Uterus (tissue), 4 donors: ENCODE results near the gene CRTC2. TPM values are rescaled to one million over a fixed set of nuclear protein-coding genes. Genes with fewer than 3 reads are reported as not detected.

ENCODE experiments used
- DNase-seq, 2 donors: peaks; one replicate each; pipeline ENCODE4 v3.0.0-alpha.2; 2019 to 2020
- H3K27ac ChIP-seq, 2 donors: fragments of 200-600 bp; sonication (generic); 1 replicate in 1 of 2; 2 replicates in 1 of 2; pipeline ENCODE4 v1.5.1; 2016 to 2018
- H3K27me3 ChIP-seq, 2 donors: fragments of 200-600 bp; sonication (generic); one replicate each; pipeline ENCODE4 v1.5.1; 2018 to 2019; ENCODE audit warnings: control low read depth in 1 of 2
- H3K36me3 ChIP-seq, 2 donors: fragments of 200-600 bp; sonication (generic); one replicate each; pipeline ENCODE4 v1.5.1; 2019; ENCODE audit warnings: control low read depth in 1 of 2
- H3K4me1 ChIP-seq, 2 donors: fragments of 200-600 bp; sonication (generic); one replicate each; pipeline ENCODE4 v1.5.1; 2018 to 2019; ENCODE audit warnings: control low read depth in 1 of 2
- H3K4me3 ChIP-seq, 2 donors: fragments of 200-600 bp; sonication (generic); 1 replicate in 1 of 2; 2 replicates in 1 of 2; pipeline ENCODE4 v1.5.1; 2018 to 2019; ENCODE audit warnings: mild to moderate bottlenecking in 1 of 2
- H3K9me3 ChIP-seq, 2 donors: fragments of 200-600 bp; sonication (generic); one replicate each; pipeline ENCODE4 v1.5.1; 2019; ENCODE audit warnings: control low read depth in 1 of 2
- POLR2A ChIP-seq, 2 donors: fragments of 450-650 bp; IDR thresholded peaks; one replicate each; pipeline ENCODE4 v1.6.1; 2016; ENCODE audit warnings: antibody characterized with exemption in 2 of 2, mild to moderate bottlenecking in 1 of 2, moderate library complexity in 1 of 2
- intact Hi-C: fragments of 100-400 bp; cut with DNase I; formaldehyde crosslinking; loops from one replicate; pipeline ENCODE4 v1.15.1; 2023; ENCODE audit warnings: low total_unique reads
- total RNA-seq, 4 donors: library from RNA; depleted of rRNA in 3 of 4; stranded (reverse); fragments of >200 nt in 3 of 4; gene quantifications; one replicate each; pipeline versions ENCODE4 v1.1.0 to v1.2.4, GENCODE V29; 2014 to 2023
- TF ChIP-seq, protein P1 (sequence below), 4 experiments: fragments of 200-600 bp in 2 of 4; fragments of 450-650 bp in 2 of 4; sonication (generic) in 2 of 4; IDR thresholded peaks; one replicate each; pipeline ENCODE4 v1.5.1; 2016 to 2019; ENCODE audit warnings: antibody characterized with exemption in 4 of 4, mild to moderate bottlenecking in 2 of 4, moderate library complexity in 1 of 4
- donor health status: DM: yes; HTN: yes; CAD: no.

Gene CRTC2
- total RNA-seq, 4 donors from 2014 or later: 5.9 to 57.2 (median 15.5) TPM

DNA sequence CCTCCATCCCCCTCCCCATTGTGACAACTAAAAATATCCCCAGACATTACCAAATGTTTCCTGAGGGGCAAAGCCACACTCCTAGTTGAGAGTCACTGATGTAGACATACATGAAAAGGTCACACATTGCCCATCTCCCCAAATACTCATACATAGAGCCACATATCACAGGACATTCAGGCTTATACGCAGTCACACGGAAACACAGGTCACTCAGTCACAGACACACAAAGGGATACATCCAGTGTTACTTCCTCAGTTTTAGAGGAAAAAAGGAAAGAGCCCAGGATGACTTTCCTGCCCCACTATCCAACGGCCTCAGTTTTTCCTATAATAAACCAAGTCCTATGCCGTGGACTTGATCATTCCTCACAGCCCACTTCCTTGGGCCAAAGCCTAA lies 3.0 kb upstream of the CRTC2 start:
- Histone ChIP-seq H3K9me3 (no peaks in the 10 kb centered on the region), H3K27me3 (no peaks in the 10 kb centered on the region), H3K4me1 (peaks cover 9 to 21% of the 10 kb centered on the region in 2 donors), H3K36me3 (no peaks in the 10 kb centered on the region), H3K27ac (peak overlapping the region; percentile 95 to 96), H3K4me3 (no peak overlapping the region)
- DNase-seq: no peak
- intact Hi-C loops: no loop called here
- TF ChIP-seq POLR2A (IDR thresholded peaks at IDR 0.05): no peak
- TF ChIP-seq, protein P1, sequence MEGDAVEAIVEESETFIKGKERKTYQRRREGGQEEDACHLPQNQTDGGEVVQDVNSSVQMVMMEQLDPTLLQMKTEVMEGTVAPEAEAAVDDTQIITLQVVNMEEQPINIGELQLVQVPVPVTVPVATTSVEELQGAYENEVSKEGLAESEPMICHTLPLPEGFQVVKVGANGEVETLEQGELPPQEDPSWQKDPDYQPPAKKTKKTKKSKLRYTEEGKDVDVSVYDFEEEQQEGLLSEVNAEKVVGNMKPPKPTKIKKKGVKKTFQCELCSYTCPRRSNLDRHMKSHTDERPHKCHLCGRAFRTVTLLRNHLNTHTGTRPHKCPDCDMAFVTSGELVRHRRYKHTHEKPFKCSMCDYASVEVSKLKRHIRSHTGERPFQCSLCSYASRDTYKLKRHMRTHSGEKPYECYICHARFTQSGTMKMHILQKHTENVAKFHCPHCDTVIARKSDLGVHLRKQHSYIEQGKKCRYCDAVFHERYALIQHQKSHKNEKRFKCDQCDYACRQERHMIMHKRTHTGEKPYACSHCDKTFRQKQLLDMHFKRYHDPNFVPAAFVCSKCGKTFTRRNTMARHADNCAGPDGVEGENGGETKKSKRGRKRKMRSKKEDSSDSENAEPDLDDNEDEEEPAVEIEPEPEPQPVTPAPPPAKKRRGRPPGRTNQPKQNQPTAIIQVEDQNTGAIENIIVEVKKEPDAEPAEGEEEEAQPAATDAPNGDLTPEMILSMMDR (IDR thresholded peaks at IDR 0.05): no peak

DNA sequence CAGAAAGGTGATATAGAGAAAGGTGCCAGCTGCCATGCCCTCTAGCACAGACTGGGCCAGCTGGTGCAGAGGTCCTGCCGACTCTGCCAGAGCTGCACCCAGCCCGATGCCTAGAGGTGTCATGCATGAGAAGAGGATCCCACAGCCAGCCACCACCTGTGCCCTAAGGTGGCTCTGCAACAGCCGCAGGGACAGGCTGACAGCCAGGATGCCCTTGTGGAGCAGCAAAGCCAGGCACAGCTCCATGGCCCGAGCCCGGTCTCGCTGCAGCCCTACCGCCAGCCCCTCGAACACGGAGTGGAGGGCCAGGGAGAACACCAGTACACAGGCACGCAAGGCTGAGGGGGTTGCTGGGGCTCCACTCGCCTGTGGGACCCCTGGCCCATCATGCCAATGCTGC lies 1.8 kb upstream of the CRTC2 start:
- peaks cover 6 to 27% of the 10 kb centered on the region in 2 donors for H3K4me1 ChIP-seq
- TF ChIP-seq POLR2A (IDR thresholded peaks at IDR 0.05): no peak
- TF ChIP-seq, protein P1 (IDR thresholded peaks at IDR 0.05): no peak
- intact Hi-C loops: no loop called here
- no peaks in the 10 kb centered on the region for H3K27me3 ChIP-seq
- H3K4me3 ChIP-seq: no peak overlapping the region
- H3K36me3 ChIP-seq: no peaks in the 10 kb centered on the region
- DNase-seq: no peak
- H3K9me3 ChIP-seq: no peaks in the 10 kb centered on the region
- H3K27ac ChIP-seq: no peak overlapping the region

- no peaks in the 10 kb centered on the region for H3K36me3 ChIP-seq
- H3K4me1 ChIP-seq: peaks cover 6 to 27% of the 10 kb centered on the region in 2 donors
- TF ChIP-seq, protein P1 (IDR thresholded peaks at IDR 0.05): no peak
- no peak for TF ChIP-seq POLR2A (IDR thresholded peaks at IDR 0.05)
- no peak for DNase-seq
- intact Hi-C loops: no loop called here
- no peak overlapping the region for H3K4me3 ChIP-seq
- no peaks in the 10 kb centered on the region for H3K27me3 ChIP-seq
- peak overlapping the region; percentile 80 to 85 for H3K27ac ChIP-seq
- H3K9me3 ChIP-seq: no peaks in the 10 kb centered on the region
Measured at GRCh38 chr1:153959454-153959853, 1.0 kb upstream of the CRTC2 start.

DNA sequence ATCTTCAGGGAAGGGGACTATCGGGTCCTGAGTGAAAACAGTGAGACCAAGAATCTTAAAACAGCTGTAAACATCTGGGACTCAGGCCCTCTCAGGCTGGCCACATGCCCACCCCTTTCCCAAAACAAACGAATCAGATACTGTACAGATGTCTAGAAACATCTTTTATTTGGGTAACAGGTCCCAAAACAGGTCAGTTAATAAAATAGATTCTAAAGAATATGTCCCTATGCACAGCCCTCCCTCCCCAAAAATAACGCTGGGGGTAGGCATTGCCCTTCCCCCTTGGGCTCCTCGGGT lies 499 bp upstream of the CRTC2 start:
- peaks cover 6 to 27% of the 10 kb centered on the region in 2 donors for H3K4me1 ChIP-seq
- no peak overlapping the region for H3K4me3 ChIP-seq
- intact Hi-C loops: no loop called here
- H3K9me3 ChIP-seq: no peaks in the 10 kb centered on the region
- H3K27ac ChIP-seq: peak overlapping the region; percentile 80 to 85
- no peak for TF ChIP-seq POLR2A (IDR thresholded peaks at IDR 0.05)
- TF ChIP-seq, protein P1 (IDR thresholded peaks at IDR 0.05): no peak
- DNase-seq: no peak
- H3K36me3 ChIP-seq: no peaks in the 10 kb centered on the region
- H3K27me3 ChIP-seq: no peaks in the 10 kb centered on the region

GRCh38 chr1:153957744-153958110 lies 685 bp downstream of the CRTC2 start:
- DNase-seq: no peak
- Histone ChIP-seq H3K36me3 (no peaks in the 10 kb centered on the region), H3K27ac (peak overlapping the region; percentile 85 to 86), H3K4me3 (peak overlapping the region; percentile 86 to 94), H3K27me3 (no peaks in the 10 kb centered on the region), H3K9me3 (no peaks in the 10 kb centered on the region), H3K4me1 (peaks cover 6 to 26% of the 10 kb centered on the region in 2 donors)
- no peak for TF ChIP-seq POLR2A (IDR thresholded peaks at IDR 0.05)
- TF ChIP-seq, protein P1 (IDR thresholded peaks at IDR 0.05): no peak
- intact Hi-C loops: no loop called here
